Nephron progenitor cell (in vitro differentiated cells): ENCODE results near the gene ZDBF2.
"Not testable (repeated sequence)": the region's sequence is repeated elsewhere in the genome, so short reads cannot be mapped to it uniquely, and the experiment has no call there.

Source experiments
- DNase-seq: peaks from one replicate; pipeline ENCODE4 v3.0.0; 2021
- H3K27ac Mint-ChIP-seq: 2 replicates; pipeline ENCODE4 v1.8.0; 2021; ENCODE audit warnings: mild to moderate bottlenecking, moderate library complexity, mixed read lengths
- H3K27me3 Mint-ChIP-seq: 2 replicates; pipeline ENCODE4 v1.8.0; 2021; ENCODE audit warnings: mild to moderate bottlenecking, low read depth, mixed read lengths; ENCODE audit not compliant: poor library complexity
- H3K36me3 Mint-ChIP-seq: 2 replicates; pipeline ENCODE4 v1.8.0; 2021; ENCODE audit warnings: low read depth, mixed read lengths
- H3K4me1 Mint-ChIP-seq: 2 replicates; pipeline ENCODE4 v1.8.0; 2021; ENCODE audit warnings: mixed read lengths
- H3K4me3 Mint-ChIP-seq: 2 replicates; pipeline ENCODE4 v1.8.0; 2021; ENCODE audit warnings: mild to moderate bottlenecking, moderate library complexity, mixed read lengths
- H3K9me3 Mint-ChIP-seq: 2 replicates; pipeline ENCODE4 v1.8.0; 2021; ENCODE audit warnings: mild to moderate bottlenecking, moderate library complexity, mixed read lengths
- CTCF ChIP-seq: fragments of 200-600 bp; sonication (generic); IDR thresholded peaks from 2 replicates; pipeline ENCODE4 v1.5.0; 2021; ENCODE audit warnings: antibody characterized with exemption

Gene ZDBF2

GRCh38 chr2:206276169-206276942 lies 1.9 kb downstream of the ZDBF2 start:
- peak overlapping the region; percentile 96 for H3K27ac Mint-ChIP-seq
- no peaks in the 10 kb centered on the region for H3K9me3 Mint-ChIP-seq
- no peak for DNase-seq
- H3K4me3 Mint-ChIP-seq: peak overlapping the region; percentile 94
- H3K36me3 Mint-ChIP-seq: peaks cover 14% of the 10 kb centered on the region
- H3K27me3 Mint-ChIP-seq: peaks cover 19% of the 10 kb centered on the region
- no peak for TF ChIP-seq CTCF
- peaks cover 44% of the 10 kb centered on the region for H3K4me1 Mint-ChIP-seq

- DNase-seq: no peak
- Mint-ChIP-seq H3K4me3 (peak overlapping the region; percentile 50), H3K4me1 (peaks cover 44% of the 10 kb centered on the region), H3K27ac (no peak overlapping the region), H3K27me3 (peaks cover 8% of the 10 kb centered on the region), H3K9me3 (peaks cover 6% of the 10 kb centered on the region), H3K36me3 (peaks cover 26% of the 10 kb centered on the region)
- TF ChIP-seq CTCF: no peak
These were observed 3.0 kb downstream of the ZDBF2 start for GRCh38 chr2:206277503-206277902.

- no peak for TF ChIP-seq CTCF
- Mint-ChIP-seq H3K9me3 (peaks cover 47% of the 10 kb centered on the region), H3K4me3 (no peak overlapping the region), H3K4me1 (peaks cover 9% of the 10 kb centered on the region), H3K27me3 (no peaks in the 10 kb centered on the region), H3K27ac (no peak overlapping the region), H3K36me3 (peaks cover 78% of the 10 kb centered on the region)
- no peak for DNase-seq
These were observed 8.3 kb downstream of the ZDBF2 start for GRCh38 chr2:206282746-206283145.

GRCh38 chr2:206287197-206287596 lies 12.7 kb downstream of the ZDBF2 start:
- Mint-ChIP-seq H3K4me3 (no peak overlapping the region), H3K4me1 (no peaks in the 10 kb centered on the region), H3K9me3 (peaks cover 85% of the 10 kb centered on the region), H3K36me3 (peaks cover 100% of the 10 kb centered on the region), H3K27me3 (peaks cover 4% of the 10 kb centered on the region), H3K27ac (no peak overlapping the region)
- no peak for TF ChIP-seq CTCF
- no peak for DNase-seq

- Mint-ChIP-seq H3K27ac (no peak overlapping the region), H3K4me3 (no peak overlapping the region), H3K4me1 (no peaks in the 10 kb centered on the region), H3K9me3 (peaks cover 72% of the 10 kb centered on the region), H3K27me3 (peaks cover 4% of the 10 kb centered on the region), H3K36me3 (peaks cover 97% of the 10 kb centered on the region)
- TF ChIP-seq CTCF: no peak
- no peak for DNase-seq
These were observed 14.9 kb downstream of the ZDBF2 start for GRCh38 chr2:206289391-206289790.

- DNase-seq: no peak
- no peak overlapping the region for H3K27ac Mint-ChIP-seq
- H3K9me3 Mint-ChIP-seq: peaks cover 12% of the 10 kb centered on the region
- no peak overlapping the region for H3K4me3 Mint-ChIP-seq
- no peak for TF ChIP-seq CTCF
- H3K36me3 Mint-ChIP-seq: peaks cover 79% of the 10 kb centered on the region
- H3K4me1 Mint-ChIP-seq: no peaks in the 10 kb centered on the region
- H3K27me3 Mint-ChIP-seq: no peaks in the 10 kb centered on the region
These were observed 21.7 kb downstream of the ZDBF2 start for GRCh38 chr2:206296128-206296527.

GRCh38 chr2:206299608-206300007 lies 25.1 kb downstream of the ZDBF2 start:
- H3K27ac Mint-ChIP-seq, H3K9me3 Mint-ChIP-seq, H3K4me1 Mint-ChIP-seq, DNase-seq, H3K27me3 Mint-ChIP-seq, H3K4me3 Mint-ChIP-seq: not testable (repeated sequence)
- H3K36me3 Mint-ChIP-seq: peaks cover 73% of the 10 kb centered on the region
